Stomach (tissue), 4 donors: ENCODE measurements around the gene PCDH9.

Experiments used
- EP300 ChIP-seq: sonication (generic); formaldehyde crosslinking; IDR thresholded peaks from one replicate; pipeline ENCODE4 v1.6.1; 2017; ENCODE audit warnings: antibody characterized with exemption
- POLR2A ChIP-seq, 4 donors: fragments of 450-650 bp; IDR thresholded peaks; one replicate each; pipeline ENCODE4 v1.6.1; 2016; ENCODE audit warnings: antibody characterized with exemption in 4 of 4, control low read depth in 2 of 4, mild to moderate bottlenecking in 1 of 4, moderate library complexity in 1 of 4
- POLR2AphosphoS5 ChIP-seq, 3 donors: sonication (generic); formaldehyde crosslinking; IDR thresholded peaks; one replicate each; pipeline ENCODE4 v1.6.1; 2016; ENCODE audit warnings: antibody characterized with exemption in 3 of 3
- TF ChIP-seq, protein P1 (sequence below), 7 experiments: fragments of 450-650 bp in 4 of 7; fragments of 200-600 bp in 3 of 7; sonication (generic) in 3 of 7; IDR thresholded peaks; one replicate each; pipeline ENCODE4 v1.5.1; 2016 to 2019; ENCODE audit warnings: antibody characterized with exemption in 7 of 7, control low read depth in 2 of 7, mild to moderate bottlenecking in 1 of 7

DNA sequence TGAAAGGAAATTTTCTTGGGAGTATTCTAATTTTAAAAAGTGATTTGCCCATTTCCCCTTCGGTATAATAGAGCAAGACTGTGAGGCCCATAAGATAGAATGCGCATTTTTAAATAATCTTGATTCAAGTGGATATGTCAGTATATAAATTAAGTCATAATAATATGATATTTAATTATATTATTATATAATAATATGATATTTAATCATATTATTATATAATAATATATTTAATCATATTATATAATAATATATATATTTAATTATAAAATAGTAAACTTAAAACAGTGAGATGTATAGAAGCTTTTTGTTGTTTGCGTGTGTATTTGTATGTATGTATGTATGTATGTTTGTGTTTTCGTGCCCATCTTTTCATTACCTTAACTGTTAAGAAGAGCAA lies 682.5 kb downstream of the PCDH9 start:
- TF ChIP-seq, protein P1, sequence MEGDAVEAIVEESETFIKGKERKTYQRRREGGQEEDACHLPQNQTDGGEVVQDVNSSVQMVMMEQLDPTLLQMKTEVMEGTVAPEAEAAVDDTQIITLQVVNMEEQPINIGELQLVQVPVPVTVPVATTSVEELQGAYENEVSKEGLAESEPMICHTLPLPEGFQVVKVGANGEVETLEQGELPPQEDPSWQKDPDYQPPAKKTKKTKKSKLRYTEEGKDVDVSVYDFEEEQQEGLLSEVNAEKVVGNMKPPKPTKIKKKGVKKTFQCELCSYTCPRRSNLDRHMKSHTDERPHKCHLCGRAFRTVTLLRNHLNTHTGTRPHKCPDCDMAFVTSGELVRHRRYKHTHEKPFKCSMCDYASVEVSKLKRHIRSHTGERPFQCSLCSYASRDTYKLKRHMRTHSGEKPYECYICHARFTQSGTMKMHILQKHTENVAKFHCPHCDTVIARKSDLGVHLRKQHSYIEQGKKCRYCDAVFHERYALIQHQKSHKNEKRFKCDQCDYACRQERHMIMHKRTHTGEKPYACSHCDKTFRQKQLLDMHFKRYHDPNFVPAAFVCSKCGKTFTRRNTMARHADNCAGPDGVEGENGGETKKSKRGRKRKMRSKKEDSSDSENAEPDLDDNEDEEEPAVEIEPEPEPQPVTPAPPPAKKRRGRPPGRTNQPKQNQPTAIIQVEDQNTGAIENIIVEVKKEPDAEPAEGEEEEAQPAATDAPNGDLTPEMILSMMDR (IDR thresholded peaks at IDR 0.05) = no peak
- TF ChIP-seq POLR2A (IDR thresholded peaks at IDR 0.05) = no peak
- TF ChIP-seq EP300 = no peak
- no peak for TF ChIP-seq POLR2AphosphoS5 (IDR thresholded peaks at IDR 0.05)
